SKM-1 (cell line): ENCODE measurements around the gene GALNT2.

ENCODE experiments used
- DNase-seq: peaks from one replicate; lab custom pipeline; 2025; ENCODE audit not compliant: unreplicated experiment; lab: John Stamatoyannopoulos, UW

The GALNT2 gene

DNA sequence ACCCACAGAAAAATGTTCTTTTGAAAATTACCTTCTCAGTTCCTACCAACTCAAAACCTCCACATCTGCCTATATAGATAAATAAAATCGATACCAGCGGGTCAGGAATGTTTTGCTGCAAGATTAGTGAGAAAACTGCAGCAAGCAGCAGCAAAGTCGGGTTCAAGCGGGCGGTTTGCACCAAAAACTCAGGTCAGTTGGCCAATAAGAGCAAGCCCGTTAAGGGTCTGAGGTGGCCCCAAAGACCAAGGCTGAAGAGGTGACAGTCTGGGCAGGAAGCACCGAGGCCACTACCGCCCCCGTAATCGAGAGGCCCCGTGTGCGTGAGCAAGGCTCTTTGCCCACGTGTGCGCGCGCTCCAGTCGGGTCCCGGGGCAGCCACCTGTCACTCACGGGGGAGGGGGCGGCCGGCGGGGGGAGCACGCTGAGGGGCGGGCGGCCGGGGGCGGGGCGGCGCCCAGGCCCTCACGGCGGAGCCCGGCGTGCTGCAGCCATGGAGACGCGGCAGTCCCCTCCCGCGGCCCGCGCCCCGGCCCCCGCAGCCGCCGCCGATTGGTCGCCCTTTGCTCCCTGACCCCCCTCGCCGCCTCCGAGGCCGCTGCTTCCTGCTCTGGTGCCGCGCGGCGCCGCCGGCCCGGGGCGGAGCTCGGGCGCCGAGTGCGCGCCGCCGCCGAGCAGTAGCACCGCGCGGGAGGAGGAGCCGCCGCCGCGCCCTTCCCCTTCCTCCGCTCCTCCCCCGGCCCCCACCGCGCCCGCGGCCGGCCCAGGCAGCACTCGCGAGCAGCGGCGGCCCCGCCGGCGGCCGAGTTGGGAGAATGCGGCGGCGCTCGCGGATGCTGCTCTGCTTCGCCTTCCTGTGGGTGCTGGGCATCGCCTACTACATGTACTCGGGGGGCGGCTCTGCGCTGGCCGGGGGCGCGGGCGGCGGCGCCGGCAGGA is at the start of gene GALNT2:
Gene GALNT2, plus strand, starts transcription at position 773 of the 939 bp plus-strand sequence. Its CDS starts 43 bp downstream, at position 816.
- DNase-seq: peak; percentile 98

GRCh38 chr1:230020451-230020850 is 46.6 kb upstream of the GALNT2 start:
- DNase-seq: no peak

DNA sequence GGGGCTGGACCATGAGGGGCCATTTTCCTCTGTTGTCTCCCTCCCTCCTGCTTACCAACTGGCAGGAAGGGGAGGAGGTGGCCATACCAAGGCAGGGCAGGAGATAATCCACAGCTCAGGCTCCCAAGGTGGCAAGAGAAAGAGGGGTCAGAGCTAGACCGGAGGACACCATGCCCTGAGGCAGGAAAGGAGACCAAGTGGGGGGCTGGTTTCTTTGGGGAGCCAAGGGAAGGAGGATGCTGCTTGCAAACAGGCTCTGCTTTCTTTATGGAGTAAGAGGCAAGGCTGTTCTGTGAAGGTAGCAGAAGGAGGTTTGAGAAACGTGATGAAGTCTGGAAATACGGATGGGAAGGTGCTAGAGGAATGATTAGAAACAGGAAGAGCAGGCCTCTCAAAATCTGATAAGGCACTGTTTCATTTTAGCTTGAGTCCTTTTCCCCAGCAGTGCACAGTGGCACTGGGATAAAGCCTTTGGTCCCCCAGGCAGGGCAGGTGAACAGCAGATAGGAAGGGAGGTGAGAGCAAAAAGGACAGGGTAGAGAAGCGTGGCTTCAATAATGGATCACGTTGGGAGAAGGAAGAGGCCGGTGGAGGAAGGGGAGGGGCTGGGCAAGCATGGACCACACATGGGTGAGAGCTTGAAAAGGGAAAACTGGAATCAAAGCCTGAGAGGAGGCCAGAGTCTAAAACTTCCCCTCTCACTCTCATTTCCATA is 44.2 kb upstream of the GALNT2 start:
- no peak for DNase-seq

- DNase-seq: no peak
These were observed 41.4 kb upstream of the GALNT2 start for GRCh38 chr1:230025686-230026085.

DNA sequence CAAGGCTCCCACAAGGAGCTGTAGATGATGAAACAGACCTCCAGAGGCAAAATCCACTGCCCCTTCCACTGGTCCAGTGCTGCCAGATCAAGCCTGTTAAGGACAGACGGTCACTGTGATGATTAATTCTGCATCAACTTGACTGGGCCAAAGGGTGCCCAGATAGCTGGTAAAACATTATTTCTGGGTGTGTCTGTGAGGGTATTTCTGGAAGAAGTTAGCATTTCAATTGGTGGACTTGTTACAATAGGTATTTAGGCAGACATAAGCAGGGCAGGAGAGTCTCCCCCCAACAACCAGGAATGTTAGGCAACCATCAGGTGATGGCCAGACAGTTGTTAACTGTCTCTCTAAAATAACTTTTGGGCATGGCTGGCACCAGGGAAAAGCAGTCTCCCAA is 40.9 kb upstream of the GALNT2 start:
- DNase-seq: no peak

- no peak for DNase-seq
These were observed 40.5 kb upstream of the GALNT2 start for GRCh38 chr1:230026572-230026971.

GRCh38 chr1:230028602-230029223 is 38.3 kb upstream of the GALNT2 start:
- no peak for DNase-seq

DNA sequence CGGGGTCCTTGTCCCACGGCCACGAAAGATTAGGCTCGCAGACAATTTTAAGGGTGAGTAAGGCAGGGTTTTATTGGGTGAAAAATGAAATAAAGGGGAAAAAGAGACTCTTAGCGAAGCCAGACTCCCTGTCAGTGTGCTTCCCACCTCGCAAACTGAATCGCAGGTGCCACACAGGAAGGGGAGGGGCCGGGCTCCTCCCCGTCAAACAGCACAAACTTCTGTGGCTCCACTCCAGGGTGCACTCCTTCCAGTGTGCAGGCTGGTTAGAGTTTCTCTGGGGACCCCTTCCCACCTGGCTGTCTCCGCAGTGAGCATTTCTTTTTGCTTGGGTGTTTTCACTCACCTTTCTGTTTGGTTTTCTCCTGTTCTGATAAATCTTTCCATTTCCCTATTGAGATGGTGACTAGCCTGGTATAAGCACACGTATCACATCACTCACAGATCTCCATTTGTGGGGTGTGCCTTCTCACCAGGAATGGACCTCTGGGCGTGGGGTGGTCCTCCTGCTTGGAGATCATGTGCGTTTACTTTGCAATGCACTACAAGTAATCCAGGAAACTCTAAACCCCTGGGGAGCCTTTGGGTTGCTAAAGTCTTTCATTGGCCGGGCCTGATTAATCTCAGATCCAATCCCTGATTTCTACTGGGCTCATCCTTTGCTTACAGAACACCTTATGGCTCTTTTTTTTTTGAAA is 37.6 kb upstream of the GALNT2 start:
- no peak for DNase-seq

- no peak for DNase-seq
These were observed 36.8 kb upstream of the GALNT2 start for GRCh38 chr1:230030122-230030821.

- peak; percentile 54 for DNase-seq
These were observed 35.9 kb upstream of the GALNT2 start for GRCh38 chr1:230031131-230031530.

DNA sequence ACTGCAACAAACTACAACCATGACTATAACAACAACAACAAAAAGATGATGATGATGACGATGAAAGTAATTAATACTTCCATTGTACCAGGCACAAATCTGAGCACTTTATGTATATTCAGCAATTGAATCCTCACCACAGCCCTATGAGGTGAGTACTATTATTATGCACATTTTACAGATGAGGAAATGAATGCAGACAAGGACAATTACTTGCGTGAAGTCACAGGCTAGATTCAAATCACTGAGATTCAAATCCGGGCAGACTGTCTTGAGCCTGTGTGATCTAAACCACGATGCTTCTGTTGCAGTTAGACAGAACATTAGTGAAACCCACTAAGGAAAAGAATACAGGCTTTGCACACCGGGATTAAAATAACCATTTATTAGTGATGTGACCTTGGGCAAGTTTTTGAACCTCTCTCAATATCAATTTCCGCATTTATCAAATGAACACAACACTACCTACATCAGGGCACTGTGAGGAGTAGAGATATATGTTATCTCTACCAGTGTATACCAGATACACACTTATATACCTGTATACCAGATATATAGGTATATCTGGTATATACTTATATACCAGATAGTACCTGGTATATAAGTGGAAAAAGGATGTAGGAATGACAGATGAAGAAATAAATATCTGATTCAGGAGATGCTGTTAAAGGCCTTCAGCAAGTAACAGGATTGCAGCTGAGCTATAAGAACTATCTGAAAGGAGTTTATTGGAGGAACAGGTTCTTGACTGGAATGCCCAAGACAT is 34.3 kb upstream of the GALNT2 start:
- DNase-seq: no peak

DNA sequence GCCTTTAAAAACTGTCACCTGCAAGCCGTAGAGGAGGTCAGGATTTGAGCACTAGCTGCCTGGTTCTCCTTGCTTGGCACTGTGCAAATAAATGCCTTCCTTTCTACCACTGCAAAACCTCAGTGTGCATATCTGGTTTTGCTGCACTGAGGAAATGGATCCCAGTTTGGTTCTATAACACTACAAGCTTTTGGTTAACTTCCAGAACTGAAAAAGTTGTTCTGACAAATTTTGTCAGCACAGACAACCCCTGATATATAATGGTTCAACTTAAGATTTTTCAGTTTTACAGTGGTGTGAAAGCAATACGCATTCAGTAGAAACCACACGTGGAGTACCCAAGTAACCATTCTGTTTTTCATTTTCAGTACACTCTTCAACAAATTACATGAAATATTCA is 29.8 kb upstream of the GALNT2 start:
- DNase-seq: no peak

- DNase-seq: no peak
These were observed 26.6 kb upstream of the GALNT2 start for GRCh38 chr1:230040440-230040839.

- DNase-seq: no peak
These were observed 24.0 kb upstream of the GALNT2 start for GRCh38 chr1:230043081-230043480.

DNA sequence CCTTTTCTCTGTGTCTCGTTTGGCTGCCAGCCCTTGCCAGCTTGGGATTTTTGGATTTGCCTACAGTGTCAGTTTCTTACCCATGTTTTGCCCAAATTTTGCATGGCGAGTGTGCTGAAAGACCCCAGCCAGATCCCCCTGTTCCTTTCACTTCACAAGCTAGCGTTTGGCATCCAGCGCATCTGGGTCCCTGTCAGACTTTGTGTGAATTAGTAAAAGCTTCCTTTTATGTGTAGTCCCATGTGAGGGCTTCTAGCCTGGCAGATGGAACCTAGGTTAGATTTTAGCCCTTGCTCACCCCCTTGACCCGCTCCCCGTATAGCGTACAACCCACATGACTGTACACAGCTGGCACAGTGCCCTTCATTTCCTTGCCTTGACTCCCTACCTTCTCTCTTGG is 22.3 kb upstream of the GALNT2 start:
- DNase-seq: no peak

DNA sequence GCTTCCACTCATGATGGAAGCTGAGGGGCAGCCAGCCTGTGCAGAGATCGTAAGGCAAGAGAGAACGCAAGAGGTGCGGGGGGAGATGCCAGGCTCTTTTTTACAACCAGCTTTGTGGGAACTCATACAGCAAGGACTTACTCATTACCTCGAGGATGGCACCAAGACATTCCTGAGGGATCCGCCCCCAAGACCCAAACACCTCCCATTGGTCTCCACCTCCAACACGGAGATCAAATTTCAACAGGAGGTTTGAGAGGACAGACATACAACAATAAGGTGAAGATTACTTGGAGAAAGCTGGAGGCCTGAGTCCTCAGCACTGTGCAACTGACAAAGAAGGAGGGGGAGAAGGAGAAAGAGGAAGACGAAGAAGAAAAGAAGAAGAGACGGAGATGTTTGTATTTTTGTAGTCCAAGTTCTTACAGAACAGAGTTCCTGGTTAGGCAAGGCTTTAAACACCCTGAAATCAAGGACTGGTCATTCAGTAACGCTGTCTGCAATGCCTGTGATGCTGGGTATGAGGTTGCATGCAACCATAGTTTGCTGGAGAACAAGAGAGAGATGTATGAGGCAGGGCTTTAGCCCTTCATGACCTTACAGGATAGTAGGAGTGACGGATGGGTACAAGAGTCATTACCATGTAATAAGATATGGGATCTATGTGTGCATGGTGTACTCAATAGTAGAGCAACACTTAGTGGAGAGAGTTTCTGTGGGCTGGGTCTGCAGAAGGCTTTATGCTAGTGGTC is 19.7 kb upstream of the GALNT2 start:
- no peak for DNase-seq

GRCh38 chr1:230048322-230048721 is 18.7 kb upstream of the GALNT2 start:
- no peak for DNase-seq

DNA sequence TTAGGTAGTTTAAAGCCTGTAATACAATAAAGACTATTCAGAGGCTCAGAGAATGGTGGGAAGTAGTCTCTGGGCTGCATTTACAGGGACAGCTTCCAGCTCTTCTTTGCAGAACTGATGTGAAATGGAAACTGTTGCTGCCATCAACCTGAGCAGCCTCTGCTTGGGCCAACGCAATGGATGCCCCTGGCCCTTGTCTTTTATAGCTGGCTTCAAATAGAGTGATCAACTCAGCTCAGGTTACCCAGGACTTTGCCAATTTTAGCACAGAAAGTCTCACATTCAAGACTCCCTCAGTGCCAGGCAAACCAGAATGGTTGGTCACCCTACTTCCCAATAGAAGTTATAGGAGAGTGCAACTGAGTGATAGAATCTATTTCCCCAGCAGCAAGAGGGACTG is 18.1 kb upstream of the GALNT2 start:
- DNase-seq: no peak

- no peak for DNase-seq
These were observed 17.3 kb upstream of the GALNT2 start for GRCh38 chr1:230049731-230050130.
